Hematopoietic multipotent progenitor cell (in vitro differentiated cells): ENCODE measurements around the gene TMEM128. TPM values are rescaled to one million over a fixed set of nuclear protein-coding genes. Genes with fewer than 3 reads are reported as not detected.
"Not testable (repeated sequence)": the region's sequence is repeated elsewhere in the genome, so short reads cannot be mapped to it uniquely, and the experiment has no call there.

Experiments used
- DNase-seq, 3 donors: peaks; one replicate each; pipeline ENCODE4 v3.0.0-alpha.2; 2011 to 2015; ENCODE audit warnings: low read depth in 2 of 3, low spot score in 2 of 3
- total RNA-seq: library from RNA; depleted of rRNA; stranded (reverse); fragments of >200 nt; gene quantifications from one replicate; pipeline ENCODE4 v1.2.3, GENCODE V29; 2012

The TMEM128 gene
- total RNA-seq, 1 donor, result 13.7 TPM

- DNase-seq, result not testable (repeated sequence)
These were observed 9.7 kb upstream of the TMEM128 start for GRCh38 chr4:4257705-4258104.

DNA sequence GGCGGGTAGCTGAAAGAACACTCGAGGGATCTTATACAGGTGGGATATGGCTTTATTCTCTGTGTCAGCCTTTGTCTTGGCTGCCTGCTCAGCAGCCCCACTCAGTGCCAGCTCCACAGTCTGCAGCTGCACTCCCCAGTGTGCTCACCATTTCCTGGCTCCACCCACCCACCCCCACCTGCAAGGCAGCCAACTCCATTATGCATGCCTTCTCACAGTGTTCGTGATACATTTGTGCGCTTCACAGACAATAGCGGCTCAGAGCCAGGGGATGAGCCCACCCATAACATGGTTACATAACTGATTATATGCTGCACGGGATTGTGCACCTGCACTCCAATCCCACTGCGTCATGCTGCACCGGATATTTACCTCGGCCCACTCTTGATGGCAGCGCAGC, 8.8 kb upstream of the TMEM128 start:
- DNase-seq, result no peak

GRCh38 chr4:4254666-4255065, 6.6 kb upstream of the TMEM128 start:
- no peak for DNase-seq

DNA sequence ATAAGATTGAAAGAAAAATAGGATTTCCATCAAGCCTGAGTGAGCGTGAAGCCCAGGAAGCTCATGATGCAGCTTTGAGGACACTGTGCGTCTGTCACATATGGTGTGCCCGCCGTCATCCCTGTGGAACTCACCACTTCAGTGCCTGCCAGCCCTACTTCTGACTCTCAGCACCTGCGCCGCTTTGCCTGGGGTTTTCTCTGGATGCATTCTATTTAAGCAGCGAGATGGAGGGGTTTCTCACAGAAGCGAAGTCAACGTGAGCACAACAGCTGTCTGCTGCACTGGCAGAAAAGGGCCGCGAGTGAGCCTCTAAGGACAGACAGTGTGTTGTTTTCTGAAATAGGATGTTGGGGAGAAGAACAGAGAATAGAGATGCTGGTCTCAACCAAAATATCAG, 6.2 kb upstream of the TMEM128 start:
- DNase-seq, result no peak

- DNase-seq, result no peak
These were observed 1.8 kb upstream of the TMEM128 start for GRCh38 chr4:4249866-4250265.

- DNase-seq, result not testable (repeated sequence)
These were observed 1.3 kb upstream of the TMEM128 start for GRCh38 chr4:4249342-4249741.

DNA sequence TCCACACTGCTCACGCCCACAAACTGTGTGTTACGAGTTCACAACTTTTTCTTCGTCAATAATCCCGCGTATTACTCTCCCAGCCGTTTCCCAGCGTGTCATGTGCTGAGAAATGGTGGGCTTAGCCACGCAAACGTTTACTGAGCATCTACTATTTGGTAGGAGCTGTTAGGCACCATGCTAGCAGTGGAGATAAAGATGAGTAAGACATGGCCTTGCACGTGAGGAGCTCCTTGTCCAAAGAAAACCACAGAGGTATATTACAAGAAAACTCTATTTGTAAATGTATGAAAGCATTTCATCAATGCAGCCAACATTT, 821 bp upstream of the TMEM128 start:
- no peak for DNase-seq

DNA sequence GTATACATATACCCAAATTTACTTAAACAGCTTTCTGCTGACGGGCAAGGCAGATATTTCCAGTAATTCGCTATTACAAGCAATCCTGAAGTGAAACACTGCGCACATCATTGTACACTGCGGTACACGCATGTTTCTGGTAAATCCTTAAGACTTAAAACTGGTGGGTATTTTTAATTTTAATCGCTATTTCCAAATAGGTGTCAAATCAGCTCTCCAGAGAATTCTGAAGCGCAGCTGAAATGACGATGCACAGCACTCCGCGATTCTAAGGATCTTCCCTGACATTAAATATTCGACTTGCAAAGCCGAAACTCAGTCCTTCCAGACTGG, 361 bp downstream of the TMEM128 start:
- DNase-seq, result no peak

DNA sequence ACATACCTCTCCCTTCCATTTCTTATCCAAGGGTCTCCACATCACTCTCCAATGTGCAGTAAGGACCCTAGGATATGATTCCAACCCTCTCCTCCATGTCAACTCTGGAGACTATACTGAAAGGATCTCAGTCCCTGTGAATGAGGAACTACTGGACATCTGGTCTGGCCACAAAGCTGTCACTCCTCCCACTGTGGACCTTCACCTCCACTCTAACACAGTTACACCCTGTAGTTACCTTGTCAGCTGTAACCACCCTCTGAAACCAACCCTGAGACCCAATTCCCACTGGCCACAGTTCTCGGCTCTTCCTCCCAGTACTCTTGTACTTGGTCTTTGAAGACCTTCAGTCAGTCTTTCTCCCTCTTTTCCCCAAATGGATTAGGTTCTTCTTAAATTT, 2.9 kb downstream of the TMEM128 start:
- DNase-seq, result no peak

- DNase-seq, result not testable (repeated sequence)
These were observed 8.5 kb downstream of the TMEM128 start for GRCh38 chr4:4239551-4239950.

- no peak for DNase-seq
These were observed 14.4 kb downstream of the TMEM128 start for GRCh38 chr4:4233610-4234009.

- no peak for DNase-seq
These were observed 19.7 kb downstream of the TMEM128 start for GRCh38 chr4:4228356-4228668.

- DNase-seq, result no peak
These were observed 20.3 kb downstream of the TMEM128 start for GRCh38 chr4:4227510-4228355.

DNA sequence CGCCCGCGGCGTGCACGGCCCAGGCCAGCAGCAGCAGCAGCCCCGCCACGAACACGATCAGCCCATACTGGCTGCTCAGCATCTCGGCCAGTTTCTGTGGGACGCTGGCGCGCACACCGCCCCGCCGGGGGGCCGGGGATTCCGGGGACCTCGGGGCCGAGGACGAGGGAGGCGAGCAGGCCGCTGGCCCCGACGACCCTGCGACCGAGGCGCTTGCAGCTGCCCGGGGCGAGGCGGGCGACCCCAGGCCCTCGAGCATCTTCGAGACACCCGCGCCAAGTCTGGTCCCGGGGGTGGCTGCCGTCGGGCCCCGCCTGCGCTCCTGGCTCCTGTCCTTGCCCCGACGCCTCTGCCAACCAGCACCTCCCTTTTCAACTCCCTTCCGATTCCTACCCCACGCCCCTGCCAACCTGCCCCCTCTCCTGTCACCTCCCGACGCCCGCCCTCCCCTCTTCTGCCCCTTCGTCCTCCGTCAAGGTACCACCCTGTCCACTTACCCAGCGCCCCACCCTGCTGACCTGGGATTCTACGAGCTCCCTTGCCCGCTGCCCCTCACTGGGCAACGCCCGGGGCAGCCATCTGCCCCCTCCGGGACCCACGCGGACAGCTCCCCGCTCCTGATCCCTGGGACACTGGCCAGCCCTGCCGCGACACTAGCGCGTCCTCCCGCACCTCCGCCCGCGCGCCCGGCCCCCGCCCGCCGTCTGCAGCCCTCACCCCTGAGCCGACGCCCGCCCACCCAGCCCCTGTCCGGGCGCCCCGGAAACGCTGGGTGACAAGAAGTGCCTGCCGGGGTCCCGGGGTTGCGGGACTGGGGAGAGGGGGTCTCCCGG, 21.2 kb downstream of the TMEM128 start, which contains the start of gene OTOP1:
TSS of gene OTOP1 (minus strand) at position 324 of the 833 bp plus-strand sequence. CDS start at position 259, 65 bp downstream.
- DNase-seq, result no peak

DNA sequence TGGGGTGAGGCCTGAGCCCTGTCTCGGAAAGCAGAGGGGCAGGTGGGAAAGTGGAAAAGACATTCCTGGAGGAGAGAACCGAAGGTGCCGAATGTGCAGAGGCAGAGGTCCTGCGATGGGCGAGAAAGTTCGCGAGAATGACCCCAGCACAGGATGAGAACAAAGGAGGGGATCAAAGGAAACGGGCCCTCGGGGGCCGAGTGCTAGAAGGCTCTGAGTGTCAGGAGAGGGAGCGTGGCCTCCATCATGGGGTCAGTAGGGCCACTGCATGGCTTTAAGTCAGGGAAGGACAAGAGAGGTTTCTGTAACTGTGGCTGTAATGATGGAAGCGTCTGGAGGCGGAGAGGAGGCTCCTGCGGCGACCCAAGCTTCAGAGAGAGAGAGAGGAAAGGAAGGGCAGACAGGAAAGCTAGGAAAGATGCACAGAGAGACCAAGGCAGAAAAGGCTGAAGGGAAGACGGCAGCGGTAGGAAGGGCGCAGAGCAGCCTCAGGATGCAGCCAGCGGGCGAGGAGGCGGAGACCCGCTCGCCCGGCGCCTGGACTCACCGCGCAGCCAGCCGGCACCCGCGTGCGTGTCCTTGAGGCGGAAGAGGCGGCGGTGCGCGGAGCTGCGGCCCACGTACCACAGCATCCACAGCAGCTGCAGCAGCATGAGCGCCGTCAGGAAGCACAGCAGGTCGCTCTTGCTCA, 22.0 kb downstream of the TMEM128 start:
- no peak for DNase-seq

- DNase-seq, result no peak
These were observed 30.9 kb downstream of the TMEM128 start for GRCh38 chr4:4217113-4217512.

DNA sequence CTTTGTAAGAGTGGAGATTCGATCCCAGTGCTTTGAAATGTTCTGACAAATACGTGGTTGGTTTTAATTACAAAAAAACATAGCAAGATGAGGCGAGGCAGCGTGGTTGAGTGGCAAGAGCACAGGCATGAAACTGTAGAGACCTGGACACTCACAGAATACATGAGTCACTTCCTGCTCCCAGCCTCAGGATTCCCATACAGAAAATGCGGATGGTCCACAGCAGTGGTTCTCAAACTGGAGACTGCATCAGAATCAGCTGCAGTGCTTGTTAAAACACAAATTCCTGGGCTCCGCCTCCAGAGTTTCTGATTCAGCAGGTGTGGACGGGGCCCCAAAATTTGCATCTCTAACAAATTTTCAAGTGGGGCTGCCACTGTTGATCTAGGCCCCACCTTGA, 31.4 kb downstream of the TMEM128 start:
- DNase-seq, result no peak

- not testable (repeated sequence) for DNase-seq
These were observed 34.3 kb downstream of the TMEM128 start for GRCh38 chr4:4213674-4214073.

DNA sequence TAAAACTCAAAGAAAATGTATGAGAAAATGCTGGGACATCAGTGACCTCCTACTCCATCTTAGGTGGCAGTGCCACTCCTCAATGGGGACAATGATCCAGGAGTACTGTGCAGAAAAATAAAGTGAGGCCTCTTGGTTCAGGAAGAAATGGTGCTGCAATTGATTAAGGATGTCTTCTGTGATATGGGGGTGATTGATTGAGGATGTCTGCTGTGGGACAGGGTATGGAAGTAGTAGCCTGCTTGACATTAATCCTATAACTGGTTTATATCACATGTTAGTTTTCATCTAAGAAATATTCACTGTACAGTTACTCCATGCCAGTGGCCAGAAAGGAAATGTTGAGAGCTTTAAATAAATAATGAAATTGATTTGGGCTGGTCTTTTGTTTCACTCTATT, 41.8 kb downstream of the TMEM128 start:
- DNase-seq, result no peak

GRCh38 chr4:4204401-4204745, 43.6 kb downstream of the TMEM128 start:
- no peak for DNase-seq

GRCh38 chr4:4203688-4204400, 44.2 kb downstream of the TMEM128 start:
- DNase-seq, result no peak
